Measurements from ENCODE around the gene SLCO4A1. TPM values are rescaled to one million over a fixed set of nuclear protein-coding genes. Genes with fewer than 3 reads are reported as not detected.

Gene SLCO4A1
- total RNA-seq, 2 experiments from 2014 or later = 74.7 to 79.2 TPM

DNA sequence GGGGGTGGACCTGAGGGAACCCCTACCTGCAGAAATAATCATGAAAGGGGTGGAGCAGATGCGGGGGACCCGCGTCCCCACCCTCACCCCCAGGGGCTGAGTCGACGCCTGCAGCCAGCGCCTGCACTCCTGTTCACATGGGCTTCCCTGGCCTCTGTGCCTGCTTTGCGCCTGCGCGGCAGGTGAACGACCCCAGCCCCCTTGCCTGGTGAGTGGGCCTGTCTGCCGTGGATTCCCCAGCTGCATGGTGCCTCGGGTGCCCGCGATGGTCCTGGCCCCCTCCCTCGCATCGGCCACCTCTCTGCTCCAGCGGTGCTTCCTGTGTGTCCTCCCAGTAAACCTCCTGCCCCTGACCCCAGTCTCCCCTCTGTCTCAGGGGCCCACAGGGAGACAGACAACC, 47.6 kb downstream of the SLCO4A1 start:
- Mint-ChIP-seq H3K36me3 (no peaks in the 10 kb centered on the region), H3K4me3 (no peak overlapping the region), H3K4me1 (peaks cover 8% of the 10 kb centered on the region), H3K9me3 (ENCODE audit: low read depth) (no peaks in the 10 kb centered on the region), H3K27me3 (peaks cover 31% of the 10 kb centered on the region), H3K27ac (no peak overlapping the region)
- CTCF ChIA-PET = interaction anchor here (0.9 kb wide), 1 partner anchor 118 kb away, joined by 3 read pairs; no protein-coding TSS in a partner anchor
- ATAC-seq (no peak), DNase-seq (no peak)

DNA sequence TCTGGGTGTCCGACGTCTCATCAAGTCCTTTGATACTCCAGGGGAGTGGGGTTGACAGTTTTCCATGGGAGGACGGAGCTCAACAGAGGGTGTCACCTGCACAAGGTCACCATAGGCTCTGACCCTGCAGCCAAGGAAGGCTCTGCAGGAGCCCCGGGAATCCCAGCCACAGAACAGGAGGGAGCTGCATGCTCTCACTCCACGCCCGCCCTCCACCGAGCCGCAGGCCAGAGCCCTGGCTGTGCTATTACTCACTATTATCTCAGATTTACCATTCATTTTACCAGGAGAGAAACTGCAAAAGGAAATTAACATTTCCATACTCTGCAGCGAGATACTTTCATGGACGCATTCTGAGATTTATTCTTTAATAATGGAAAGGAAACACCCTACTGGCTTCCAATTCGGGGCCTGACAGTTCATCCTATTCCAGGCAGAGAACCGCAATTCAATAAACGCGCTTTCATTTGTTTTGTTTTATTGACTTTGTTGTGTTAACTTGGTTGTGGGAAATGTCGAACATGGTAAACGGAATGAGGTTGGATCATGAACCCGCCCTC, 48.0 kb downstream of the SLCO4A1 start:
- ATAC-seq = no peak

DNA sequence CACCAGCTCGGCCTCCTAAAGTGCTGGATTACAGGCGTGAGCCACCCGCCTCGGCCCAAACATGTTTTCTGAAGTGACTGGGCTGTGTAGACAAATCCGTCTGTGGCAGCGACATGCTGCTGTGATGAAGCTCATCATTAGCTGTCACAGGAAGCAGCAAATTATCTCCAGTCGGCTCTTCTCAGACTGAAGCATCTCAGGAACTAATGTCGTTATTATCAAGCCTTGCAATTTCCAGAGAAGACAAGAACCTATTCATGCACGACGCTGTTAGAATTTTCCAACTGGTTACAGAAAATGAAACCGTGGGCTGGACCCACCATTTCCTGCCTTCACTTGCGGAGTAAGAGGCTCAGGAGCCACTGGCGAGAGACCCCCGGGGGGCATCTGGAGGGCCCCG, 49.2 kb downstream of the SLCO4A1 start:
- ATAC-seq = no peak

More for the DNA sequence above, 48.0 kb downstream of the SLCO4A1 start:
- no peak overlapping the region for H3K27ac Mint-ChIP-seq
- no peaks in the 10 kb centered on the region for H3K36me3 Mint-ChIP-seq
- H3K9me3 Mint-ChIP-seq (ENCODE audit: low read depth) = no peaks in the 10 kb centered on the region
- no peak overlapping the region for H3K4me3 Mint-ChIP-seq
- H3K4me1 Mint-ChIP-seq = peaks cover 8% of the 10 kb centered on the region
- no peak for DNase-seq
- H3K27me3 Mint-ChIP-seq = peaks cover 31% of the 10 kb centered on the region
- CTCF ChIA-PET = interaction anchor here (0.9 kb wide), 1 partner anchor 118 kb away, joined by 3 read pairs; no protein-coding TSS in a partner anchor

DNA sequence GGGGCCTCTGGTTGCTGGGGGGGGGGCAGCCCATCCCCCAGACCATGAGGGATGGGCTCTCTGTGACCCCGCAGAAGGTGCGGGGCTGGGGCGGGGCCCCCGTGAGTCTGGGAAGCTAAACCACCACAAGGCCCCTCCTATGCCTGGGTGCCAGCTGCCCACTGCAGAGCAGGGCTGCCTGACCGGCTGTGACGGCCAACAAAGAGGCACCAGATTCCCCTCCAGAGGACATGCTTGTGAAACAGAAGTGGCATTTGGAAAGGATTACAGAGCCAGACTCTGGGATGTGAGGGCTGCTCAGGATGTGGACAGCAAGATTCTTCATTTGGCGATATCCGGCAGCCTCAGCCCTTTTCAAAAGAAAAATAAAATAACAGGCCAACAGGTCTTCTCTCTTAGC, 49.9 kb downstream of the SLCO4A1 start:
- no peak overlapping the region for H3K27ac Mint-ChIP-seq
- no peak for DNase-seq

More for the DNA sequence above, 49.2 kb downstream of the SLCO4A1 start:
- Mint-ChIP-seq H3K9me3 (ENCODE audit: low read depth) (no peaks in the 10 kb centered on the region), H3K4me3 (no peak overlapping the region), H3K27me3 (peaks cover 28% of the 10 kb centered on the region), H3K36me3 (no peaks in the 10 kb centered on the region), H3K4me1 (peaks cover 7% of the 10 kb centered on the region), H3K27ac (no peak overlapping the region)
- DNase-seq = no peak
- CTCF ChIA-PET = no interaction called here

DNA sequence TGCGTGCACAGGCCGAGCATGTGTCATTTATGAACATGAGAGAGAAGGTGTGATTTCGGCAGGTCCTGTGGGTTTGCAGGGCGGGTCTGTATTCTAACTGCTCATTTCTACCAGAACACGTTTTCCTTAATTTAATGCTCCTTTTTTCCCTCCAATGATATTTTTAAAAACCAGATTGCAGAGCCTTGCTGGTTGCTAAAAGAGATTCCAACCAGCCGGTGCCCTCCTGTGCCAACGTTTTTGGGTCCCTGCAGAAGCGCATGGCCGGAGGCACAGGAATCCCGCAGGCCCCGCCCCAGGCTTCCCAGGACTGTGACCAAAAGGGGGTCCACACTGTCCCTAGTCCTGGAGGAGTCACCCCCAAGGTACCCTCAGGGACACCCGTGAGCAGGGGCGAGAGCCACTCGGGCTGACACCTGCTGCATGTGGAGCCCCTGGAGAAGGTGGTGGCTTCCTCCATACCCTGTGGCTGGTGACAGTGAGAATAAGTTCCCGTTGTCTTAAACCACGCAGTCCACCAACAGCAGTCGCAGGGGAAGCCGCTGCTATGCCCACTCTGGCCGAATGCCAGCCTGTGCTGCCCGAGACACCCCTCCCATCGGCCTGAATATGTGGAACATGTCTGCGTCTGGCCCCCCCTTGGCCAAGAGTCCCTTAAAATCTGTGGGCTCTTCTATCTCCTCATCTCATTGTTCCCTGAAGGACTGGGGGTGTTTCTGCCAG, 50.7 kb downstream of the SLCO4A1 start:
- ATAC-seq (no peak), DNase-seq (no peak)
- peaks cover 9% of the 10 kb centered on the region for H3K4me1 Mint-ChIP-seq
- no peak overlapping the region for H3K4me3 Mint-ChIP-seq
- no peaks in the 10 kb centered on the region for H3K9me3 Mint-ChIP-seq (ENCODE audit: low read depth)
- peaks cover 33% of the 10 kb centered on the region for H3K27me3 Mint-ChIP-seq
- no peaks in the 10 kb centered on the region for H3K36me3 Mint-ChIP-seq
- H3K27ac Mint-ChIP-seq = no peak overlapping the region
- CTCF ChIA-PET = interaction anchor here (2.6 kb wide), 1 partner anchor 98 kb away, joined by 11 read pairs; no protein-coding TSS in a partner anchor

More for the DNA sequence above, 49.9 kb downstream of the SLCO4A1 start:
- H3K9me3 Mint-ChIP-seq (ENCODE audit: low read depth) = no peaks in the 10 kb centered on the region
- peaks cover 28% of the 10 kb centered on the region for H3K27me3 Mint-ChIP-seq
- ATAC-seq = no peak
- no peaks in the 10 kb centered on the region for H3K36me3 Mint-ChIP-seq
- peaks cover 9% of the 10 kb centered on the region for H3K4me1 Mint-ChIP-seq
- H3K4me3 Mint-ChIP-seq = no peak overlapping the region
- CTCF ChIA-PET = no interaction called here

DNA sequence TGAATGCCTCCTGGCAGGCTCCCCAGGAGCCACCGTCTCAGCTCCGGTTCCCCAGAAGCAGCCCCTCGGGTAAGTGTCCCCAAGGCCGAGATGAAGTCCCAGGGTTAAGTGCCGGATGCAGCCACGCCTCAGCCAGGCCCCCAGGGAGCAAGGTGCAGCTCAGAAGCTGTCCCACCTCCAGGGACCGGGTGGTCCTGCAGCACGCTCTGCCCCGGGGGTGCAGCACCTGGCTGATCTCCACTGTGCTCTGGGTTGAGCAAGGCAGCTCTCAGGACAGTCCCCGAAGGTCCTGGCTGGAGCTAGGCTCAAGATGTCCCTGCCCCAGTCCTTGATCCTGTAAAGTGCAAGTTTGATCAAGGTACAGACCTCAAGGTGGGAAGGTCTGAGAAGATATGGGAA, 51.2 kb downstream of the SLCO4A1 start:
- Mint-ChIP-seq H3K27me3 (peaks cover 34% of the 10 kb centered on the region), H3K4me3 (no peak overlapping the region), H3K4me1 (peaks cover 9% of the 10 kb centered on the region), H3K9me3 (ENCODE audit: low read depth) (no peaks in the 10 kb centered on the region), H3K27ac (no peak overlapping the region), H3K36me3 (no peaks in the 10 kb centered on the region)
- ATAC-seq (no peak), DNase-seq (no peak)
- CTCF ChIA-PET = interaction anchor here (1.2 to 2.6 kb wide), 2 partner anchors 13 to 98 kb away, joined by 4 to 11 read pairs; no protein-coding TSS in a partner anchor

DNA sequence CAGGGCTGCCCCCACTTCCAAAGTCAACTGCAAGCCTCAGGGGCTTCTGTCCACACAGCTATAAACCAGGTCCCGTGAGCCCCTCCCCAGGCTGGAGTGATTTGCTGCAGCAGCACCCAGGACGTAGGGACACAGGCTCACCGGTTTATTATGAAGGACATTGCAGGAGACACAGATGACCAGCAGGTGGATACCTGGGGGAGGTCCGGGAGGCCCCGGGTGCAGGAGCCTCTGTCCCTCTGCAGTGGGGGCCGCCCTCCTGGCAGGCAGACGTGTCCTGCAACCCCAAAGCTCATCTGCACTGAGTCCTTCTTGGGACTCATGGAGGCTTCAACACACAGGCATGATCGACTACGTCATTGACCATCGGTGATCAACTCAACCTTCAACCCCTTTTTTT, 51.8 kb downstream of the SLCO4A1 start:
- DNase-seq (no peak), ATAC-seq (no peak)
- Mint-ChIP-seq H3K27me3 (peaks cover 34% of the 10 kb centered on the region), H3K9me3 (ENCODE audit: low read depth) (no peaks in the 10 kb centered on the region), H3K36me3 (no peaks in the 10 kb centered on the region), H3K4me1 (peaks cover 9% of the 10 kb centered on the region), H3K27ac (no peak overlapping the region), H3K4me3 (no peak overlapping the region)
- CTCF ChIA-PET = interaction anchor here (1.1 to 2.6 kb wide), 3 partner anchors 12 to 194 kb away, joined by 3 to 11 read pairs (median 4); no protein-coding TSS in a partner anchor

DNA sequence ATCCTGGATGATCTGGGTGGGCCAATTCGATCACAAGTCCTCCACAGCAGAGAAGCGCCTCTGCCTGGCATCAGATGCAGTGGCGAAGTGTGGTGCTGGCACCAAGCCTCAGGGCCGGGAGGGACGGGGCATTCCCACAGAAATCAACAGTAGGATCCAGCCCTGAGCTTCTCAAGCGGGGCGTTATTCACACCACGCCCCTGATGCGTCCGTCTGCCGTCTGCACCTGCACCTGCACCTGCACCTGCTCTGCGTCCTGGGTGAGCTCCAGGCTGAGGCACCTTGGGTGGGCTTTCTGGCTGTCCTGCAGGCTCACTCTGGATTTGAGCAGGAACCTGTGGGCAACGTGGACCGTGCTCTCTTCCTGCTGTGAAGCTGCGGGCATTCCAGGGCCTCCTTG, 52.6 kb downstream of the SLCO4A1 start:
- DNase-seq = no peak
- Mint-ChIP-seq H3K27me3 (peaks cover 34% of the 10 kb centered on the region), H3K4me1 (peaks cover 9% of the 10 kb centered on the region), H3K4me3 (no peak overlapping the region), H3K27ac (no peak overlapping the region), H3K9me3 (ENCODE audit: low read depth) (no peaks in the 10 kb centered on the region), H3K36me3 (no peaks in the 10 kb centered on the region)
- CTCF ChIA-PET = interaction anchor here (0.8 to 2.6 kb wide), 4 partner anchors 8 to 195 kb away, joined by 3 to 11 read pairs (median 4); no protein-coding TSS in a partner anchor
- no peak for ATAC-seq

DNA sequence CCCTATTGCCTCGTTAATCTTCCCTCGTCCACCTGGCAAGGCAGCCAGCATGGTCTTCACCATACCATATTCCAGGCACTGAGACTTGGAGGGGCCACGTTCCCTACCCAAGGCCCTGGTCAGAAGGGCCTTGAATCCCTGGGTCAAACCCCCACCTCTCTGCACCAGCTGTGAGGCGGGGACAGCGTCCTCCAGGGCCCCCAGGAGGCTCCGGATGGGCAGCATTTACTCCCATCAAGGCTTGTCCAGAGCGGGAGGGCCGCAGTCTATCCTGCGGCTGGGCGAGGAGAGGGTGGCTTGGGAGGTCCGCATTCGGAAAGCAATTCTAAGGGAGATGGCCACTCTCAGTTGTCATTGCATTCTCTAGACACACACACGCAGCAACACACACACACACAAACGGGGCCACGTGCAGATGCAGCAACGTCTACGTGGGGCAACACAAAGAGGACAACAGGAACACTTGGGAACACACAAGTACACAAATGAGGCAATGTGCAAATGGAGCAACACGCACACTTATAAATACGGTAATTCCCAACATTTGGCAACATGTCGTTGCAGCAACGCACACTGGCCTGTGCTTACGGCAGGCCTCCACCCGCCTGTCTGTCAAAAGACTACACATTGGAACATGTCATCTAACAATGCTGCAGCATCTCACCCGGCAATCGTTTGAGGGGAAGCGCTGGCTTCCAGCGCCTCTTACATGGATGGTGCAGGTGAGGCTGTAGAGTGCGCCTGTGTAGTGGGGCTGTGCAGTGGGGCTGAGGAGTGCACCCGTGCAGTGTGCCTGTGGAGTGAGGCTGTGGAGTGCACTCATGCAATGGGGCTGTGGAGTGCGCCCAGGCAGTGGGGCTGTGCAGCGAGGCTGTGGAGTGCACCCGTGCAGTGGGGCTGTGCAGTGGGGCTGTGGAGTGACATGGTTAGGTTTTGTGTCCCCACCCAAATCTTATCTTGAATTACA, 53.4 kb downstream of the SLCO4A1 start:
- H3K27ac Mint-ChIP-seq = no peak overlapping the region
- CTCF ChIA-PET = interaction anchor here (2.6 kb wide), 1 partner anchor 96 kb away, joined by 11 read pairs; no protein-coding TSS in a partner anchor
- H3K36me3 Mint-ChIP-seq = no peaks in the 10 kb centered on the region

DNA sequence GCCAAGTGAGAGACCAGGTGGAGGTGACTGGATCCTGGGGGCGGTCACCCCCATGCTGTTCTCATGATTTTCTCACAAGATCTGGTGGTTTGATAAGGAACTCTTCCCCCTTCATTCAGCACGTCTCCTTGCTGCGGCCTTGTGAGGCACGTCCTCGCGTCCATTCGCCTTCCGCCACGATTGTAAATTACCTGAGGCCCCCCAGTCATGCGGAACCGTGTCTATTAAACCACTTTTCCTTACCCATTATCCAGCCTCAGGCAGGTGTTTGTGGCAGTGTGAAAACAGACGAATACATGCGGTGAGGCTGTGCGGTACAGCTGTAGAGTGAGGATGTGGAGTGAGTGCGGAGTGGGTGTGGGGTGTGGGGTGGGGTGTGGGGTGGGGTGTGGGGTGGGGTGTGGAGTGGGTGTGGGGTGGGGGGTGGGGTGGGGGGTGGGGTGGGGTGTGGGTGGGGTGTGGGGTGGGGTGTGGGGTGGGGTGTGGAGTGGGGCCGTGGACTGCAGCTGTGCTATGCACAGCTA, 54.2 kb downstream of the SLCO4A1 start:
- Mint-ChIP-seq H3K27me3 (peaks cover 32% of the 10 kb centered on the region), H3K36me3 (no peaks in the 10 kb centered on the region), H3K9me3 (ENCODE audit: low read depth) (no peaks in the 10 kb centered on the region), H3K27ac (no peak overlapping the region), H3K4me1 (peaks cover 7% of the 10 kb centered on the region), H3K4me3 (no peak overlapping the region)
- CTCF ChIA-PET = no interaction called here
- DNase-seq (no peak), ATAC-seq (peak; percentile 45)

More for the DNA sequence above, 53.4 kb downstream of the SLCO4A1 start:
- Mint-ChIP-seq H3K4me3 (no peak overlapping the region), H3K27me3 (peaks cover 34% of the 10 kb centered on the region), H3K4me1 (peaks cover 9% of the 10 kb centered on the region), H3K9me3 (ENCODE audit: low read depth) (no peaks in the 10 kb centered on the region)
- ATAC-seq = no peak
- no peak for DNase-seq

DNA sequence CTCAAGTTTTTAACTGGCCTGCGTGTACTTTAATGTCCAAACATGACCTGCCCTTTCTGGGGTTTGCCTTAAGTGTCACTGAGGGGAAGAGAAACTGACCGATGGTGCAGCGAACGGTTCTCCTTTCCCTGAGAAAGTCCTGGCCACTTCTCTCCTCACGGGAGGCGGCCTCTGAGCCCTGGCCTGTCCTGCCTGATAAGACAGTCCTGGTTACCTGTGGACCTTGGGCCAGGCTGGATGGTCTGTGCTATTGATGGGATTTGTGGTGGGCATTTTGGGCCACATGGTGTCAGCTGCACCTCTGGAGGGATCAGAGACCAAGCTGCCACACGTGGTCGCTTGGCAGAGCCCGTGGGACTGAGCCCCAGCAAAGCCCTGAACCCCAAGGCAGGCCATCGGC, 54.7 kb downstream of the SLCO4A1 start:
- H3K36me3 Mint-ChIP-seq = no peaks in the 10 kb centered on the region
- CTCF ChIA-PET = no interaction called here
- H3K4me1 Mint-ChIP-seq = peaks cover 7% of the 10 kb centered on the region
- no peak overlapping the region for H3K27ac Mint-ChIP-seq
- H3K27me3 Mint-ChIP-seq = peaks cover 30% of the 10 kb centered on the region
- DNase-seq = no peak
- no peak overlapping the region for H3K4me3 Mint-ChIP-seq
- no peak for ATAC-seq
- no peaks in the 10 kb centered on the region for H3K9me3 Mint-ChIP-seq (ENCODE audit: low read depth)

DNA sequence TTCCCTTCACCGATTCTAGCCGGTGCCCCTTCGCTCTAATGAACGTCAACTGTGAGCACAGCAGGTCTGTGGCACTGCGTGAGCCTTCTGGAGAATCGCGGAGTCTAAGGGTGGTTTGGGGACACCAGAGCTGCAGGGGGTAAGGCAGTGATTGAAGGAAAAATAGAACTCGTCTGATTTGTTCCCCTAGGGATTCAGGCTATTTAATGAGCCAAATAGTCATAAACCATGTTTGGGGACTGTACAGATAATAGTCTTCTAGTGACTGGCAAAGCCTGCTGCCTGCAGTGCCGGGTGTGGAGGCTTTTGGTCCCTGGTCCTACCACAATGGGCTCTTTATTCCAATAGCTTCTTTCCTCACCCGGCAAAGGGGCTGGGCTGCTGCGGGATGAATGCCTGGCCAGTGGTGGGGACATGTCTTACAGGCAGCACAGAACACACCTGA, 55.2 kb downstream of the SLCO4A1 start:
- H3K27ac Mint-ChIP-seq = no peak overlapping the region
- CTCF ChIA-PET = no interaction called here
- peaks cover 7% of the 10 kb centered on the region for H3K4me1 Mint-ChIP-seq
- no peak for ATAC-seq
- no peak for DNase-seq
- H3K4me3 Mint-ChIP-seq = no peak overlapping the region
- no peaks in the 10 kb centered on the region for H3K9me3 Mint-ChIP-seq (ENCODE audit: low read depth)
- H3K36me3 Mint-ChIP-seq = no peaks in the 10 kb centered on the region
- H3K27me3 Mint-ChIP-seq = peaks cover 30% of the 10 kb centered on the region

DNA sequence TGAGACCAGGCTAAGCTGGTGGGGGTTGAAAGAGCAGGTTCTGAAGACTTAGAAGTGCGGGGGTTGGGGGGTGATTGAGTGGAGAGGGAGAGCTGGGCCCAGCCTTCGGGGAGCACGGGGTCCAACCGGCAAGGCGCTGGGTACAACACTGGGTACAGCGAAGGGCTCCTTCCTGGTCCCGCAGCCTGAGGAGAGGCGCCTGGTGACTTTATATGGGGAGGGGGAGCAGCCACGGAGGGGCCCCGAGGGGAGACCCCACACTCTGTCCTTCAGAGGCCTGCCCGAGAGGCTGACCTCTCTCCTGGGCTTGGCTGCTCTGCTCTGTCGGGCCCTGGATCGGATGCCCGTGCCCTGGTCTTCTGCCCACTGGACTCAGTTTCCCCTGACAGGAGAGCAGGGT, 55.9 kb downstream of the SLCO4A1 start:
- H3K27me3 Mint-ChIP-seq = peaks cover 25% of the 10 kb centered on the region
- CTCF ChIA-PET = no interaction called here
- H3K9me3 Mint-ChIP-seq (ENCODE audit: low read depth) = no peaks in the 10 kb centered on the region
- no peak overlapping the region for H3K27ac Mint-ChIP-seq
- ATAC-seq (no peak), DNase-seq (no peak)
- H3K4me3 Mint-ChIP-seq = no peak overlapping the region
- no peaks in the 10 kb centered on the region for H3K36me3 Mint-ChIP-seq
- H3K4me1 Mint-ChIP-seq = peaks cover 7% of the 10 kb centered on the region

Measured in activated CD8-positive, alpha-beta memory T cell treated with anti-CD3 and anti-CD28 coated beads, Interleukin-2, amount 10 ng/mL, durations not matched to agents 7 days and 5 days (primary cell).